Activated CD8-positive, alpha-beta T cell treated with anti-CD3 and anti-CD28 coated beads for 36 hours (primary cell): ENCODE results near the gene PACSIN1. TPM values are rescaled to one million over a fixed set of nuclear protein-coding genes. Genes with fewer than 3 reads are reported as not detected.

ENCODE experiments used
- ATAC-seq: fragments of 200-7000 bp; cut with Tn5 transposase; one replicate; pipeline ENCODE4 v1.10.0; 2021; ENCODE audit warnings: mild to moderate bottlenecking, moderate library complexity
- CTCF ChIA-PET: fragments of 350-600 bp; sonication (Branson Sonifier 250); formaldehyde crosslinking; loops from one replicate; lab custom pipeline; 2021; ENCODE audit warnings: antibody characterized with exemption; lab: Charles Lee
- POLR2A ChIA-PET: fragments of 350-600 bp; sonication (Branson Sonifier 250); formaldehyde crosslinking; loops from one replicate; lab custom pipeline; 2021; ENCODE audit warnings: antibody characterized with exemption; lab: Charles Lee
- DNase-seq: peaks from one replicate; pipeline ENCODE4 v3.0.0-alpha.2; 2020
- H3K27ac Mint-ChIP-seq: one replicate; pipeline ENCODE4 v1.8.0; 2021; ENCODE audit warnings: mild to moderate bottlenecking, mixed read lengths
- H3K27me3 Mint-ChIP-seq: one replicate; pipeline ENCODE4 v1.8.0; 2021; ENCODE audit warnings: mixed read lengths
- H3K36me3 Mint-ChIP-seq: one replicate; pipeline ENCODE4 v1.8.0; 2021; ENCODE audit warnings: low read depth, mixed read lengths
- H3K4me1 Mint-ChIP-seq: one replicate; pipeline ENCODE4 v1.8.0; 2021; ENCODE audit warnings: low read depth, mixed read lengths
- H3K4me3 Mint-ChIP-seq: one replicate; pipeline ENCODE4 v1.8.0; 2021; ENCODE audit warnings: mild to moderate bottlenecking, moderate library complexity, mixed read lengths
- H3K9me3 Mint-ChIP-seq: one replicate; pipeline ENCODE4 v1.8.0; 2021; ENCODE audit warnings: mixed read lengths
- intact Hi-C: fragments of 100-400 bp; cut with micrococcal nuclease; formaldehyde crosslinking; loops from one replicate; pipeline ENCODE4 v1.10.0; 2022
- total RNA-seq, 2 experiments: library from RNA; stranded (reverse); gene quantifications; one replicate each; pipeline ENCODE4 v1.2.3, GENCODE V29; 2021
- TF ChIP-seq, protein P1 (sequence below): fragments of 200-600 bp; IDR thresholded peaks from one replicate; pipeline ENCODE4 v1.8.0; 2022; ENCODE audit warnings: antibody characterized with exemption, mild to moderate bottlenecking

The PACSIN1 gene
- total RNA-seq, 2 experiments from 2014 or later: 0.47 to 0.51 TPM

DNA sequence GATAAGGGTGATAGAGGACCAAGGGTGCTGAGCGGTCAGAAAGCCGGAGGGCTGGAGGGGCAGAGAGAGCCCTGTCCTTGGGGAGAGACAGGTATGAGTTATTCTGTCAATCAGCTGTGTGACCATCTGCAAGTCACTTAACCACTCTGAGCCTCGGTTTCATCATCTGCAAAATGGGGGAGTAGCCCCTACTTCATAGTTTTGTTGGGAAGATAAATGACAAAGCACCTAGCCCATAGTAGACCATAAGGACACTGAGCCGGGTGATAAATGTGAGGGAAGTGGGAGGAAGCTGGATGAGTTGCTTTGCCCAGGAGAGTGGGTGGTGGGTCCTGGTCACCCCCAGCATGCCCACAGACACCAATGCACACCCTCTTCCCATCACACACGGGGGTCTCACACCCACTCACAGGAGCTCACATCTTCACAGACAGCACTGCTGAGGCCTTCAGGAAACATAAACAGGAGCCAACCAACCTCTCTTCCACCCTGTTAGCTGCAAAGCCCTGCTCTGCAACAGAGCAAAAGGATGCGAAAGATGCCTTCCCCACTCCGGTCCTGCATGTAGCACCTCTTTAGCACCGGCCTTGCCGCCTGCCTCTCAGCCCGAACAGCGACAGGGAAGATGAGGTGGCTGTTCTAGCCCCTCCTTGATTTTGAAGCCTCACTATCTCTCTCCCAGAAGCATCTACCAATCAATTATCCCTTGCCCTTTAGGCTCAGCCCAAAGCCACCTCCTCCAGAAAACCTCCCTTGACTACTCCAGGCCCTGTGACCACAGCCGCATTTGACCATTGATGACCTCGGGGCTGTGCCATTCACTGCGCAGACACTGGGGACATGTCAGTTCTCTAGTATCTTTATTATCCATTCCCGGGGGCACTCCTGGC lies 71.3 kb downstream of the PACSIN1 start:
- no peak for ATAC-seq
- Mint-ChIP-seq H3K27ac (no peak overlapping the region), H3K27me3 (no peaks in the 10 kb centered on the region), H3K4me3 (no peak overlapping the region), H3K4me1 (no peaks in the 10 kb centered on the region), H3K9me3 (no peaks in the 10 kb centered on the region), H3K36me3 (no peaks in the 10 kb centered on the region)
- DNase-seq: no peak
- ChIA-PET POLR2A (no interaction called here), CTCF (interaction anchor here (1.1 kb wide), 1 partner anchor 10 kb away, joined by 3 read pairs; no protein-coding TSS in a partner anchor)
- intact Hi-C loops: no loop called here
- TF ChIP-seq, protein P1, sequence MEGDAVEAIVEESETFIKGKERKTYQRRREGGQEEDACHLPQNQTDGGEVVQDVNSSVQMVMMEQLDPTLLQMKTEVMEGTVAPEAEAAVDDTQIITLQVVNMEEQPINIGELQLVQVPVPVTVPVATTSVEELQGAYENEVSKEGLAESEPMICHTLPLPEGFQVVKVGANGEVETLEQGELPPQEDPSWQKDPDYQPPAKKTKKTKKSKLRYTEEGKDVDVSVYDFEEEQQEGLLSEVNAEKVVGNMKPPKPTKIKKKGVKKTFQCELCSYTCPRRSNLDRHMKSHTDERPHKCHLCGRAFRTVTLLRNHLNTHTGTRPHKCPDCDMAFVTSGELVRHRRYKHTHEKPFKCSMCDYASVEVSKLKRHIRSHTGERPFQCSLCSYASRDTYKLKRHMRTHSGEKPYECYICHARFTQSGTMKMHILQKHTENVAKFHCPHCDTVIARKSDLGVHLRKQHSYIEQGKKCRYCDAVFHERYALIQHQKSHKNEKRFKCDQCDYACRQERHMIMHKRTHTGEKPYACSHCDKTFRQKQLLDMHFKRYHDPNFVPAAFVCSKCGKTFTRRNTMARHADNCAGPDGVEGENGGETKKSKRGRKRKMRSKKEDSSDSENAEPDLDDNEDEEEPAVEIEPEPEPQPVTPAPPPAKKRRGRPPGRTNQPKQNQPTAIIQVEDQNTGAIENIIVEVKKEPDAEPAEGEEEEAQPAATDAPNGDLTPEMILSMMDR: no peak

GRCh38 chr6:34537922-34538550 lies 72.2 kb downstream of the PACSIN1 start:
- POLR2A ChIA-PET: no interaction called here
- DNase-seq (no peak), ATAC-seq (no peak)
- Mint-ChIP-seq H3K27ac (no peak overlapping the region), H3K4me3 (no peak overlapping the region), H3K36me3 (no peaks in the 10 kb centered on the region), H3K27me3 (no peaks in the 10 kb centered on the region), H3K4me1 (no peaks in the 10 kb centered on the region), H3K9me3 (no peaks in the 10 kb centered on the region)
- CTCF ChIA-PET: no interaction called here
- TF ChIP-seq, protein P1: no peak
- intact Hi-C loops: no loop called here

GRCh38 chr6:34538581-34538980 lies 72.7 kb downstream of the PACSIN1 start:
- H3K27me3 Mint-ChIP-seq: no peaks in the 10 kb centered on the region
- ChIA-PET CTCF (no interaction called here), POLR2A (no interaction called here)
- no peak overlapping the region for H3K27ac Mint-ChIP-seq
- ATAC-seq: no peak
- TF ChIP-seq, protein P1: no peak
- no peaks in the 10 kb centered on the region for H3K9me3 Mint-ChIP-seq
- no peak for DNase-seq
- intact Hi-C loops: no loop called here
- H3K36me3 Mint-ChIP-seq: no peaks in the 10 kb centered on the region
- no peak overlapping the region for H3K4me3 Mint-ChIP-seq
- no peaks in the 10 kb centered on the region for H3K4me1 Mint-ChIP-seq

DNA sequence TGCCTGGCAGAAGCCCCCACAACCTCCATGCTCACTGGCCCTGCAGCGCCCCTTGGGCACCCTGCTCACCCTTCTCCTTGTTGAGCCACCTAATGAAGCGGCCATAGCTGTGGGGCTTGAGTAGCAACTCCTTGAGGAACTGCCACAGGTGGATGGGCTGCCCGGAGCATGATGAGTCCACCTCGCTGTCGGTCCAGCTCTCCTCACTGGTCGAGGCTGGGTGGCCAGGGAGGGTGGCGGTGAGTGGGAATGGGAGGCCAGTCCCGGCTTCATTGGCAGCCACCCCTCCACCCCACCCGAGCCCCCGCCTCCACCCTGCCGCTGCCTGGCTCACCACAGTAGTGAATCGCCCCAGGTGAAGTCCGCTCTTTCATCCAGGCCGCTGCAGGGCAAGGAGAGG lies 73.3 kb downstream of the PACSIN1 start:
- POLR2A ChIA-PET: no interaction called here
- Mint-ChIP-seq H3K4me3 (no peak overlapping the region), H3K4me1 (no peaks in the 10 kb centered on the region), H3K27me3 (no peaks in the 10 kb centered on the region), H3K9me3 (no peaks in the 10 kb centered on the region), H3K27ac (no peak overlapping the region), H3K36me3 (no peaks in the 10 kb centered on the region)
- TF ChIP-seq, protein P1: no peak
- ATAC-seq (no peak), DNase-seq (no peak)
- intact Hi-C loops: no loop called here
- CTCF ChIA-PET: no interaction called here

GRCh38 chr6:34540222-34540621 lies 74.3 kb downstream of the PACSIN1 start:
- Mint-ChIP-seq H3K27ac (no peak overlapping the region), H3K9me3 (no peaks in the 10 kb centered on the region), H3K36me3 (no peaks in the 10 kb centered on the region), H3K4me3 (no peak overlapping the region), H3K4me1 (no peaks in the 10 kb centered on the region), H3K27me3 (no peaks in the 10 kb centered on the region)
- ATAC-seq (no peak), DNase-seq (no peak)
- intact Hi-C loops: no loop called here
- TF ChIP-seq, protein P1: no peak
- POLR2A ChIA-PET: no interaction called here
- CTCF ChIA-PET: no interaction called here
